NT2/D1 (cell line): ENCODE measurements around the gene MADD.

Experiments
- SUZ12 ChIP-seq: IDR thresholded peaks from 2 replicates; pipeline ENCODE4 v1.6.1; 2011; ENCODE audit not compliant: insufficient read length, insufficient read depth; ENCODE audit errors: extremely low read depth
- ZNF274 ChIP-seq: IDR thresholded peaks from 2 replicates; pipeline ENCODE4 v1.6.1; 2011; ENCODE audit warnings: mild to moderate bottlenecking, low read depth, low read length

GRCh38 chr11:47376525-47377371 lies 106.8 kb downstream of the MADD start:
- no peak for TF ChIP-seq ZNF274
- TF ChIP-seq SUZ12 = no peak
